Effector memory CD4-positive, alpha-beta T cell (primary cell): Measurements from ENCODE around the gene ZNF670.
"Not testable (repeated sequence)": the region's sequence is repeated elsewhere in the genome, so short reads cannot be mapped to it uniquely, and the experiment has no call there.

Source experiments
- DNase-seq, 3 donors: peaks; one replicate each; pipeline ENCODE4 v3.0.0-alpha.2; 2020
- H3K27ac ChIP-seq: 2 replicates; pipeline ENCODE4 v1.7.0; 2013; ENCODE audit warnings: mild to moderate bottlenecking, low read length, moderate library complexity; ENCODE audit not compliant: insufficient read depth, poor library complexity, severe bottlenecking
- H3K27me3 ChIP-seq: replicated peaks from 2 replicates; pipeline ENCODE4 v1.7.0; 2013; ENCODE audit warnings: mild to moderate bottlenecking, low read length; ENCODE audit not compliant: insufficient read depth, control insufficient read depth, poor library complexity, severe bottlenecking
- H3K36me3 ChIP-seq: 2 replicates; pipeline ENCODE4 v1.7.0; 2013; ENCODE audit warnings: mild to moderate bottlenecking, low read length, moderate library complexity; ENCODE audit not compliant: control insufficient read depth, insufficient read depth
- H3K4me1 ChIP-seq: 2 replicates; pipeline ENCODE4 v1.7.0; 2013; ENCODE audit warnings: low read length, mild to moderate bottlenecking; ENCODE audit not compliant: control insufficient read depth, insufficient read depth, poor library complexity, severe bottlenecking
- H3K4me3 ChIP-seq: 2 replicates; pipeline ENCODE4 v1.7.0; 2013; ENCODE audit warnings: low read length, low read depth, mild to moderate bottlenecking; ENCODE audit not compliant: insufficient read depth, poor library complexity, severe bottlenecking
- H3K9me3 ChIP-seq: 2 replicates; pipeline ENCODE4 v1.7.0; 2013; ENCODE audit warnings: mild to moderate bottlenecking, low read length, moderate library complexity; ENCODE audit not compliant: control insufficient read depth

The ZNF670 gene

GRCh38 chr1:247056071-247056470 lies 22.5 kb downstream of the ZNF670 start:
- no peak overlapping the region for H3K4me3 ChIP-seq
- no peaks in the 10 kb centered on the region for H3K27me3 ChIP-seq
- peaks cover 12% of the 10 kb centered on the region for H3K9me3 ChIP-seq
- DNase-seq: no peak
- H3K27ac ChIP-seq: no peak overlapping the region
- no peaks in the 10 kb centered on the region for H3K4me1 ChIP-seq
- H3K36me3 ChIP-seq: no peaks in the 10 kb centered on the region

GRCh38 chr1:247054992-247055415 lies 23.6 kb downstream of the ZNF670 start:
- no peaks in the 10 kb centered on the region for H3K36me3 ChIP-seq
- no peak for DNase-seq
- no peak overlapping the region for H3K4me3 ChIP-seq
- peaks cover 12% of the 10 kb centered on the region for H3K9me3 ChIP-seq
- H3K4me1 ChIP-seq: no peaks in the 10 kb centered on the region
- no peak overlapping the region for H3K27ac ChIP-seq
- no peaks in the 10 kb centered on the region for H3K27me3 ChIP-seq

GRCh38 chr1:247047702-247048101 lies 30.9 kb downstream of the ZNF670 start:
- H3K27ac ChIP-seq: no peak overlapping the region
- no peaks in the 10 kb centered on the region for H3K4me1 ChIP-seq
- H3K4me3 ChIP-seq: no peak overlapping the region
- H3K27me3 ChIP-seq: no peaks in the 10 kb centered on the region
- peaks cover 25% of the 10 kb centered on the region for H3K9me3 ChIP-seq
- no peak for DNase-seq
- no peaks in the 10 kb centered on the region for H3K36me3 ChIP-seq

GRCh38 chr1:247047260-247047659 lies 31.4 kb downstream of the ZNF670 start:
- DNase-seq: no peak
- Histone ChIP-seq H3K4me1 (no peaks in the 10 kb centered on the region), H3K9me3 (peaks cover 25% of the 10 kb centered on the region), H3K27ac (no peak overlapping the region), H3K4me3 (no peak overlapping the region), H3K36me3 (no peaks in the 10 kb centered on the region), H3K27me3 (no peaks in the 10 kb centered on the region)

- DNase-seq: no peak
- peaks cover 36% of the 10 kb centered on the region for H3K9me3 ChIP-seq
These were observed 35.2 kb downstream of the ZNF670 start for GRCh38 chr1:247043406-247043805.

GRCh38 chr1:247037511-247038320 lies 40.9 kb downstream of the ZNF670 start:
- no peak overlapping the region for H3K4me3 ChIP-seq
- H3K4me1 ChIP-seq: no peaks in the 10 kb centered on the region
- H3K36me3 ChIP-seq: peaks cover 15% of the 10 kb centered on the region
- no peak overlapping the region for H3K27ac ChIP-seq
- no peak for DNase-seq
- H3K27me3 ChIP-seq: no peaks in the 10 kb centered on the region
- H3K9me3 ChIP-seq: peaks cover 51% of the 10 kb centered on the region

More at GRCh38 chr1:247043406-247043805, 35.2 kb downstream of the ZNF670 start:
- no peaks in the 10 kb centered on the region for H3K27me3 ChIP-seq
- no peak overlapping the region for H3K27ac ChIP-seq
- no peaks in the 10 kb centered on the region for H3K4me1 ChIP-seq
- peaks cover 2% of the 10 kb centered on the region for H3K36me3 ChIP-seq
- H3K4me3 ChIP-seq: no peak overlapping the region

- DNase-seq, H3K27me3 ChIP-seq, H3K36me3 ChIP-seq, H3K27ac ChIP-seq, H3K4me3 ChIP-seq, H3K4me1 ChIP-seq: not testable (repeated sequence)
- peaks cover 36% of the 10 kb centered on the region for H3K9me3 ChIP-seq
These were observed 46.3 kb downstream of the ZNF670 start for GRCh38 chr1:247032306-247032705.
